Measurements from ENCODE around the gene BNC2. TPM values are rescaled to one million over a fixed set of nuclear protein-coding genes. Genes with fewer than 3 reads are reported as not detected.

BNC2 gene
- total and polyA plus RNA-seq, 2 of the 13 experiments (the other 11 are each of a cell fraction or from before 2014, with no cell fraction given): not detected

DNA sequence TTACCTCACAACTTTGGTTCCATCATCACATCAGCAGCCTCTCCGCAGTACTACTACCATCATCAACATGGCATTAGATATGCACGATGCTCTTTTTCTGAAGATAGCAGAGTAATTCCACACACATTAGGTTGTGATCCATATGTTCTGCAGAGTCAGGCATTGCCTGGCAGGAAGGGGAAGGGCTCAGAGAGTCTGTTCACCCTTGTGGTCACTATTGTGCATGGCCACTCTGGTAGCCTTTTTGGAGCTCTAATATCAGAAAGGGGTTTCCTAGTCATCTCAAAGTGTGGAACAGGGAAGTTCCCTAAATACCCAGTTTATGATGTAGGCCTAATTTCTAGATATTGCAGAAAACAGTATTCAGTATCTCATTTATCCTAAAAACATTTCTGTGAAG is 373.6 kb downstream of the BNC2 start:
- ATAC-seq (peak; percentile 56; the same call in 2 of the 3 replicates), FAIRE-seq (no peak), DNase-seq (ENCODE audit: low spot score) (no peak)
- 27% methylated on average over 2 of the region's 2 CpGs for WGBS (ENCODE audit: low lambda C conversion rate)
- POLR2A ChIA-PET: no interaction called here
- CTCF ChIA-PET (ENCODE audit: low intra/inter-chr PET ratio, low total read pairs): no interaction called here
- in situ Hi-C loops (cut with HindIII; ENCODE audit: extremely low pct_ligation_motif_present, low pct_unique_long_range_greater_than_20kb) (no loop called here), intact Hi-C loops (cut with micrococcal nuclease; ENCODE audit: unreplicated experiment) (no loop called here)
- no peaks in the 10 kb centered on the region for H3K27me3 ChIP-seq (ENCODE audit: control insufficient read depth in 1 of 2, insufficient read depth in 2 of 2, low read length in 2 of 2)
- H3K9ac ChIP-seq (ENCODE audit: insufficient read depth, low read depth, low read length): no peak overlapping the region
- no peak overlapping the region for H3K4me2 ChIP-seq (ENCODE audit: low read depth, low read length)
- TF ChIP-seq ZC3H4 (CRISPR knock-in tag; IDR thresholded peaks at IDR 0.05; ENCODE audit: borderline replicate concordance): no peak
- TF ChIP-seq, protein P1, sequence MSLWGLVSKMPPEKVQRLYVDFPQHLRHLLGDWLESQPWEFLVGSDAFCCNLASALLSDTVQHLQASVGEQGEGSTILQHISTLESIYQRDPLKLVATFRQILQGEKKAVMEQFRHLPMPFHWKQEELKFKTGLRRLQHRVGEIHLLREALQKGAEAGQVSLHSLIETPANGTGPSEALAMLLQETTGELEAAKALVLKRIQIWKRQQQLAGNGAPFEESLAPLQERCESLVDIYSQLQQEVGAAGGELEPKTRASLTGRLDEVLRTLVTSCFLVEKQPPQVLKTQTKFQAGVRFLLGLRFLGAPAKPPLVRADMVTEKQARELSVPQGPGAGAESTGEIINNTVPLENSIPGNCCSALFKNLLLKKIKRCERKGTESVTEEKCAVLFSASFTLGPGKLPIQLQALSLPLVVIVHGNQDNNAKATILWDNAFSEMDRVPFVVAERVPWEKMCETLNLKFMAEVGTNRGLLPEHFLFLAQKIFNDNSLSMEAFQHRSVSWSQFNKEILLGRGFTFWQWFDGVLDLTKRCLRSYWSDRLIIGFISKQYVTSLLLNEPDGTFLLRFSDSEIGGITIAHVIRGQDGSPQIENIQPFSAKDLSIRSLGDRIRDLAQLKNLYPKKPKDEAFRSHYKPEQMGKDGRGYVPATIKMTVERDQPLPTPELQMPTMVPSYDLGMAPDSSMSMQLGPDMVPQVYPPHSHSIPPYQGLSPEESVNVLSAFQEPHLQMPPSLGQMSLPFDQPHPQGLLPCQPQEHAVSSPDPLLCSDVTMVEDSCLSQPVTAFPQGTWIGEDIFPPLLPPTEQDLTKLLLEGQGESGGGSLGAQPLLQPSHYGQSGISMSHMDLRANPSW (CRISPR knock-in tag; IDR thresholded peaks at IDR 0.05; ENCODE audit: borderline replicate concordance): no peak
- TF ChIP-seq ZNF333 (CRISPR knock-in tag; IDR thresholded peaks at IDR 0.05; ENCODE audit: borderline replicate concordance): no peak
- TF ChIP-seq ZNF326 (CRISPR knock-in tag; IDR thresholded peaks at IDR 0.05; ENCODE audit: borderline replicate concordance): no peak
- no peak for TF ChIP-seq MTA3 (CRISPR knock-in tag; IDR thresholded peaks at IDR 0.05)
- TF ChIP-seq ZNF749 (CRISPR knock-in tag; IDR thresholded peaks at IDR 0.05; ENCODE audit: borderline replicate concordance): no peak
- TF ChIP-seq, protein P2, sequence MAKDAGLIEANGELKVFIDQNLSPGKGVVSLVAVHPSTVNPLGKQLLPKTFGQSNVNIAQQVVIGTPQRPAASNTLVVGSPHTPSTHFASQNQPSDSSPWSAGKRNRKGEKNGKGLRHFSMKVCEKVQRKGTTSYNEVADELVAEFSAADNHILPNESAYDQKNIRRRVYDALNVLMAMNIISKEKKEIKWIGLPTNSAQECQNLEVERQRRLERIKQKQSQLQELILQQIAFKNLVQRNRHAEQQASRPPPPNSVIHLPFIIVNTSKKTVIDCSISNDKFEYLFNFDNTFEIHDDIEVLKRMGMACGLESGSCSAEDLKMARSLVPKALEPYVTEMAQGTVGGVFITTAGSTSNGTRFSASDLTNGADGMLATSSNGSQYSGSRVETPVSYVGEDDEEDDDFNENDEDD (CRISPR knock-in tag; IDR thresholded peaks at IDR 0.05; ENCODE audit: borderline replicate concordance): no peak
- no peak for TF ChIP-seq ATF7 (IDR thresholded peaks at IDR 0.05)
- no peak for TF ChIP-seq ATF7 (CRISPR knock-in tag; IDR thresholded peaks at IDR 0.05)
- no peak for TF ChIP-seq SOX13 (IDR thresholded peaks at IDR 0.05)
- no peak for TF ChIP-seq SOX13 (CRISPR knock-in tag; conservative IDR thresholded peaks at IDR 0.05 in 1 of 2, IDR thresholded peaks at IDR 0.05 in 1 of 2)
- TF ChIP-seq POLR2A (IDR thresholded peaks at IDR 0.05; ENCODE audit: insufficient read depth in 1 of 2, low read depth in 2 of 2, low read length in 2 of 2): no peak
- TF ChIP-seq, protein P3, sequence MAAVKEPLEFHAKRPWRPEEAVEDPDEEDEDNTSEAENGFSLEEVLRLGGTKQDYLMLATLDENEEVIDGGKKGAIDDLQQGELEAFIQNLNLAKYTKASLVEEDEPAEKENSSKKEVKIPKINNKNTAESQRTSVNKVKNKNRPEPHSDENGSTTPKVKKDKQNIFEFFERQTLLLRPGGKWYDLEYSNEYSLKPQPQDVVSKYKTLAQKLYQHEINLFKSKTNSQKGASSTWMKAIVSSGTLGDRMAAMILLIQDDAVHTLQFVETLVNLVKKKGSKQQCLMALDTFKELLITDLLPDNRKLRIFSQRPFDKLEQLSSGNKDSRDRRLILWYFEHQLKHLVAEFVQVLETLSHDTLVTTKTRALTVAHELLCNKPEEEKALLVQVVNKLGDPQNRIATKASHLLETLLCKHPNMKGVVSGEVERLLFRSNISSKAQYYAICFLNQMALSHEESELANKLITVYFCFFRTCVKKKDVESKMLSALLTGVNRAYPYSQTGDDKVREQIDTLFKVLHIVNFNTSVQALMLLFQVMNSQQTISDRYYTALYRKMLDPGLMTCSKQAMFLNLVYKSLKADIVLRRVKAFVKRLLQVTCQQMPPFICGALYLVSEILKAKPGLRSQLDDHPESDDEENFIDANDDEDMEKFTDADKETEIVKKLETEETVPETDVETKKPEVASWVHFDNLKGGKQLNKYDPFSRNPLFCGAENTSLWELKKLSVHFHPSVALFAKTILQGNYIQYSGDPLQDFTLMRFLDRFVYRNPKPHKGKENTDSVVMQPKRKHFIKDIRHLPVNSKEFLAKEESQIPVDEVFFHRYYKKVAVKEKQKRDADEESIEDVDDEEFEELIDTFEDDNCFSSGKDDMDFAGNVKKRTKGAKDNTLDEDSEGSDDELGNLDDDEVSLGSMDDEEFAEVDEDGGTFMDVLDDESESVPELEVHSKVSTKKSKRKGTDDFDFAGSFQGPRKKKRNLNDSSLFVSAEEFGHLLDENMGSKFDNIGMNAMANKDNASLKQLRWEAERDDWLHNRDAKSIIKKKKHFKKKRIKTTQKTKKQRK (IDR thresholded peaks at IDR 0.05; ENCODE audit: low read length): no peak
- TF ChIP-seq, protein P4, sequence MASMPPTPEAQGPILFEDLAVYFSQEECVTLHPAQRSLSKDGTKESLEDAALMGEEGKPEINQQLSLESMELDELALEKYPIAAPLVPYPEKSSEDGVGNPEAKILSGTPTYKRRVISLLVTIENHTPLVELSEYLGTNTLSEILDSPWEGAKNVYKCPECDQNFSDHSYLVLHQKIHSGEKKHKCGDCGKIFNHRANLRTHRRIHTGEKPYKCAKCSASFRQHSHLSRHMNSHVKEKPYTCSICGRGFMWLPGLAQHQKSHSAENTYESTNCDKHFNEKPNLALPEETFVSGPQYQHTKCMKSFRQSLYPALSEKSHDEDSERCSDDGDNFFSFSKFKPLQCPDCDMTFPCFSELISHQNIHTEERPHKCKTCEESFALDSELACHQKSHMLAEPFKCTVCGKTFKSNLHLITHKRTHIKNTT (CRISPR knock-in tag; IDR thresholded peaks at IDR 0.05): no peak
- TF ChIP-seq ZNF496 (CRISPR knock-in tag; IDR thresholded peaks at IDR 0.05; ENCODE audit: insufficient replicate concordance): no peak
- H3K4me3 ChIP-seq (replicated peaks in 1 of 3; ENCODE audit: insufficient read depth in 1 of 3, low read depth in 2 of 3, low read length in 3 of 3): no peak overlapping the region
- H3K27ac ChIP-seq (ENCODE audit: extremely low read length, insufficient read depth, low read length): no peak overlapping the region
- no TSS peak for BruUV-seq (replicated peaks)
- no peaks in the 10 kb centered on the region for H4K20me1 ChIP-seq (ENCODE audit: insufficient read depth, low read length)
- H3K36me3 ChIP-seq (replicated peaks in 1 of 2; ENCODE audit: control insufficient read depth in 1 of 2, insufficient read depth in 2 of 2, low read length in 2 of 2): no peaks in the 10 kb centered on the region
- no peaks in the 10 kb centered on the region for H3K9me3 ChIP-seq (ENCODE audit: low read length)
- no peak overlapping the region for H2AFZ ChIP-seq (ENCODE audit: low read length)
- H3K4me1 ChIP-seq (ENCODE audit: insufficient read depth, low read length): no peaks in the 10 kb centered on the region
- H3K79me2 ChIP-seq (ENCODE audit: insufficient read depth, low read length): no peaks in the 10 kb centered on the region
